Measurements from ENCODE around the gene CSPG5.

The CSPG5 gene

DNA sequence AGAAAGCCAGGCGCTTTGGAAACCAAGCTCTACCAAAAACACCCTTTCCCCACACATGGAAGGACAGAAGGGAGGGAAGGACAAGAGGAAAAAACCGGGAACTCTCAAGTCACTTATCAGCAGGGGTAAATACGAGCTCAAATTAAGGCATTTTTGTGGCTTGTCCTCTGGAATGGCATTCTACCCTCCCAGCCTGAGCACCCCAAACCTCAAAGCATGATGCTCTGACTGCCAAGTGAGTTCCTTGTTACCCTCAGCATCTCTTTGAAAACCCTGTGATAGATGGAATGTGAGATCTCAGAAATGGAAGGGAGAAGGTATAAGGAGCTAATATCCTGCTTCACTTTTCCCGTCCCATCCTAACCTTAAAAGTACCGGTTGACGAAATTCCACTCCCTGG, 8.1 kb upstream of the CSPG5 start:
- DNase-seq: no peak

DNA sequence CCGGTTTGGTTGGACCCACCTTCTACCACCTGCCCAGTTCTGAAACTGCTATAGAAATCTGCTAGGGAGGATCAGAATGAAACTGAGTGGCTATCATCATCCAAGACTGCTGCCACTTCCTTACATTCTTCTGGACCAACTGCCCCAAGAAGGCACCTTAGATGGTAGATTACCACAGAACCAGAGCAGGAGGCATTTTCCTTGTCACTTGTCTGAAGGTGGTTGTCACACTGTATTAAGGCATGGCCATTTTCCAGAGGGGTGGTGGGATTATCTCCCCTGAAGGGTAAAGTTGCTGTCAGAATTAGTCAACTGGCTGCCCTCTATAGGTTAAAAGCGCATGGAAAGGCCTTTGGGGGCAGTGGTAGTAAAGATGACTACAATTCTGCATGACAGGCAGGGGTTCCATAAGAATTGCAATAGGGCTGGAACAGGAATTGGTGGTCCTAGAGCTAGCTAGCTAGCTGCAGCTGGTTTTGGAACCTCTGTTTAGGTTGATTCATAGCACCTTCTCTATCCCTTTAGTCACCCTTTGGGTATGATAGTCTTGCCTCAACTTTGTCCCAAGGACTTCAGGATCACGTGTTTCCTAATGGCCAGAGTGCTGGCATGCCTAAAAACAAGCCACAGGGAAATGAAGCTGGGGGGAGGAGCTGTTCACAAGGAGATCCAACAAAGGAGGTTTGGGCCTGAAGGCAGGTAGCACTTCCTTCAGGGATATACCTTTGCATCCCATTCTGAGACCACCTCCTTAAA, 4.8 kb upstream of the CSPG5 start:
- DNase-seq: no peak

DNA sequence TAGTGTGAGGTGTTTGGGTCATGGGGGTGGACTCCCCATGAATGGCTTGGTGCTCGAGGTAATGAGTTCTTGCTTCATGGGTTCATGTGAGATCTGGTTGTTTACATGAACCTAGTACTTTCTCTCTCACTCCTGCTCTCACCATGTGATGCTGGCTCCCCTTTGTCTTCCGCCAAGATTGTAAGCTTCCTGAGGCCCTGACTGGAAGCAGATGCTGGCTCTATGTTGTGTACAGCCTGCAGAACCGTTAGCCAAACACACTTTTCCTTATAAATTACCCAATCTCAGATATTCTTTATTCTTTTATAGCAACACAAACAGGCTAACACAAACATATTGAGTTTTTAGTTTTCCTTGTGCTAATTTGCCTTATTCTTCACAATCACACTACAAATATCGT, 3.2 kb upstream of the CSPG5 start:
- no peak for DNase-seq

DNA sequence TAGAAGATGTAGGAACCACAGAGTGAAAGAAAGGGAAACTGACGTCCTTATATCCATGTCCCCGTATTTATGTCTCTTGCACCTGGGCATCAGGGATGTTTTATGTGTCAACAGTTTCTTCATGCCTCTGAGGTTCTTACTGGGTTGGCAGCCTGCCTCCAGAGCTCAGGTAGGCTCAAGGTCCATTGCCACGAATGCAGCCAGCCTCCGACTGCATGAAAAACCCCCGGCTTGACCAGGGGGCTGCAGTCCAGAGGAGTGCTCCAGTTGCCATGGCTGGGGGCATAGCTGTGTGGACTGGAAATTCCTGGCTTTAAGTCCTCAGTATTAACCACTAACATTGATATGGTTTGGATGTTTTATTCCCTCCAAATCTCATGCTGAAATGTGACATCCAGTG, 2.8 kb upstream of the CSPG5 start:
- DNase-seq: no peak

DNA sequence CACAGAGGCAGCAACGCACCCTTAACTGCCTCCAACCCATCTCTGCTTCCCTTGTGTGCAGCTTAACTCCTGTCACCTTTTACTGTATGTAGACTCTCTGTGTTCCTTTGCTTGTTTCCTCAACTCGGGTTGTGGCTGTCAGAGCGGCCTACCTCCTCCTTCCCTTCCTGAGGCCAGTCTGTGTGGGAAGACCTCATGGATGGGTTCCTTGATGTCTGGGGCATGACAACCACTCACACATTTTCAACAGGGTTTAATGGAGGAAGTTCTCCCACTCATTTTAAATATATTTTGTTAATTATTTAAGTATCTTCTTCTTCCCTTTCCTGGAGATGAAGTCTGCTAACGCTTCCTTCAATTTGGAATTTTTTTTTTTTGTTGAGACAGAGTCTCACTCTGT, 1.8 kb upstream of the CSPG5 start:
- no peak for DNase-seq

DNA sequence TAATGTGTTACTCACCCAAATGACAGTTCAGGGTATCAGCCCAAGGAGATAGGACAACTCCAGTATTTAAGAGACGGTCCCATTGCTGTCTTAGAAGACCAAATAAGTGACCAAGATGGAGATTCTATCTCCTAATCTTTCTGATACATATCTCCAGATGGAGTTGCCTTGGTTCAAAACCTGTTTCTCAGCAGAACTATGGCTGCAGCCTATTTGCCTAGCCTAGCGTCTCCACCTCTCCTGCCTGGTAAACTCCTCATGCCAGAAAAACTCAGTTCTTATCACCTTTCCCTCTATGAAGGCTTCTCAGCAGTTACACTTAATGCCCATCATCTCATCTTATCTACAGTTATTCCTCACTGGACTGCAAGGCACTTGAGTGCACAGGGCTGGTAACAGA, 1.2 kb upstream of the CSPG5 start:
- no peak for DNase-seq

DNA sequence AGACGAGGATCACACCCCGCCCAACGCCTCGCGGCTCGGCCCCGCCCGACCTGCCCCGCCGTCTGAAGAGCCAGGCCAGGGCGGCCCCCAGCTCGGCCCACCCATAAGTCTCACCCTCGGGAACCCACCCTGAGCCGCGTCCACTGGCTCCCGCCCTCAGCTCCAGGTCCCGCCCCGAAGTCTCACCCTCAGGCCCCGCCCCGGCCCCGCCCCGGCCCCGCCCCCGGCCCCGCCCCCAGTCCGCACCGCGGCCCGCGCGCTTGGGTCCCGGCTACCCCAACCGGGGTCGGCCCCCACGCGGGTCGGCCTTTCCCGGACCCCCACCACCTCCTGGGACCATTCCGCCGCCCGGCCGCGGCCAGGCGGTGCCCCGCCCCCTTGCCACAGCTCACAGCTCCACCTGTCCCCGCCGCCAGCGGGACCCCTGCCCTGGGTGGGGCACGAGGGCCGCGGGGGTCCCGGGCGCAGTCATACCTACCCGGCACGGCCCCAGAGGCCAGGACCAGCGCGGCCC, 489 bp downstream of the CSPG5 start:
- peak; percentile 11 for DNase-seq

DNA sequence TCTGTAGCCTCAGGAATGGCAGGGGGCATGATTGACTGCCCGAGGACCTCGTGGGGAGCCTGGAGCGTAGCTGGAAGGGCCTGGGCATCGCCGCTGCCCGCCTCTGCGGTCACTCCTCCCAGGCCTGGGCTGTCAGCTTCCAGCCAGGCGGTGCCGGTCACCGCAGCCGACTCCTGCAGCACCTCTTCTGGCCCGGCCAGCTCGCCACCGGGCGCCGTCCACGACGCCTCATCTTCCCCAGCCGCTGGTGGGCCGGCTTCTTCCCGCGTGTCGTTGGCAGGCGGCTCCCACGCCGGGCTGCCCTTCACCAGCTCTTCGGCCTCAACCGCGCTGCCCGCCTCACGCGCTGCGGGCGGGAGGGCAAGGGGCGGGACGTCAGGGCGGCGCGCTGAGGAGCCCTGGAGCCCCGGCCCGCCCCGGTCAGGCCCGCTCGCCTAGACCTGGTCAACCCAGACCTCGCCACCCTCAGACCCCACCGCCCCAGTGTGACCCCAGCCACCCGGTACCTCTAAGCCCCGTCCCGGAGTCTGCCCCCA, 1.0 kb downstream of the CSPG5 start:
- no peak for DNase-seq

DNA sequence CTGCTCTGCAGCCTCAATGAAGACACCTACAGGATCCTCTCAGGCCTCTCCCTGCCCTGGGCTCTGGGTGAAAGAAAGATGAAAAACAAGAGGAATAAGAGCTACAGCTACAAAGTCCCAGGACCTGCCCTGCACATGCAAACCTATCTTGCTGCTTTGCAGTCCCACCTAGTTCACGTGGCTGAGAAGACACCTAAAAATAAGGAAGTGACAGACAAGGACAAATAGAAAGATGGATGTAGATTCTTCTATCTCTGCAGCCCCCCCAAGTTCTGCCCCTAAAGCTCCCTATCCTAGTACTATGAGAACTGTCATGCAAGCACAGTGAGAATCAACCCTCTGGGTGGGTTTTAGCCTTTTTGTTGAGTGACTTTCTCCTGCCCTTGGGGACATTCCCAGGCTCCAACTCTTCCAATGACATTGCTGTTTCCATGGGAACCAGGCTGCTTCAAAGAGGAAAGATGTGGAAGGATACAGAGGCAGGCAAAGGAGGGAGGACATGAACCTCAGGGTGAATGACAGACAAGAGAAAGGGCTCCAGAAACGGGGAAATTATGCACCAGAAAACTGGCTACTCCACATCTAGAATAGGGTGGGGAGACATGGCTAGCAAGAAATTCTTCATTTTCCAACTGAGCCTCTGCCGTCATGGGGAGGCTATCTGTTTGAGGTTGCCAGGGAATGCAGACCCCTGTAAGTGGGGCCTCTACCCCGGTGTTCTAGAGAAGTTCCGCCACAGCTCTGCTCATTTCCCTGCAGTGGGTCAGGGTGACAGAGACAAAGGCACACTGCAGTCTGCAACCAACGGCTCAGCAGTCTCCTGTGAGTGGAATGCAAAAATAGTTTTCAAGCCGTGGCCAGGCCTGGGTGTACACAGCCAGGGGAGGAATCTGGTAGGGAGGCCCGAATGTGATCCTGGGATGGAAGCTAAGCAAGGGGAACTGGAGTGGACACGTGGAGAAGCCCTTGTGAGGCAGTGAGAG, 5.2 kb downstream of the CSPG5 start:
- no peak for DNase-seq

DNA sequence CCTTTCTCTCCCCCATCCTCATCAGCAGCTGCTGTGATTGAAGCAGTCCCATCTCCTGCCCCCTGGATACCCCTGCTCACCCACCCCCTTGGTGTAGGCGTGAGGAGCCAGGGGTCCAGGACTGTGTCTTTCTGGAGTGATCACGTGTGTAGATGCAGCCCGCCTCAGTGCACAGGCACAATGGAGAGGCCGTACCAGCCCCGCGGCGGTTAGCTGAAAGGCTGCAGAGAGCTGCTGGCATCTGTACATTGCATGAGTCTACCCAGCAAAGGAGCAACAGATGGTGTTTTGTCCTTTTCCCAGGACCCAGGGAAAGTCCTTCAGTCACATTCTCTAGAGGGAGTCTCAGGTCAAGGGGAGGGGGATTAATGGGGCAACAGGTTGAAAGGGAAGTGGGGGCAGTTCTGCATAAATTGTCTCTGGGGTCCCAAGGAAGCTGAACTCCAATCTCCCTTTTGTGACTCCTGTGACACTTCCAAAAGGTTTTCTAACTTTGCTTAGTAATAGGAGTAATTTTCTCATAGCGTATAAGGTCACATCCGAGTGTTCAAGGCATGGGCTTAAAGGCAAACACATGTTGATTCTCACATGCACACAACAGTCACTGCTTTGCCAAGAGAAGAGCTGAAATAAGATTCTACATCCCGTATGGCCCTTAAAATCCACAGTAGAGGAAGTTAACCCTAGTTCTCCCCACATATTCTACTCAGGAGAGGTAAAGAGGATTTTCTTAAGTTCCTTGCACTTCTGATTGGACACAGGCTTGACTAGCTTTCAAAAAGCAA, 7.1 kb downstream of the CSPG5 start:
- peak; percentile 41 for DNase-seq

DNA sequence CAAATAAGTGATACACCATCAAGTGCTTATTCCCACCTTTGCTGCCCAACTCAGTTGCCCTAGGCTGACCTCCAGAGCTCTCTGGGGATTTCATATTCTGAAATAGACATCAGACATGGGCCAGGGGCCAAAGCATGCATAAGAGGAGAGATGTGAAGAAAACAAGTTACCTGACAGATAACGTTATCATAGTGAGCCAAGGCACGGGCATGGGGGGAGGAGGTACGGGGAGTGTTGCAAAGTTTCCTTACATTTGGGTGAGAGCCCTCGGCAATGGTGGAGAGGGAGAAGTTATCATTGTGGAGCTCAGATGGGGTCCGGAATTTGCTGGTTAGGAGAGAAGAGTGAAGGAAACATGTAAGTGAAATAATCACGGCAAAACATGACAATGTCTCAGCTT, 9.8 kb downstream of the CSPG5 start:
- DNase-seq: no peak

DNA sequence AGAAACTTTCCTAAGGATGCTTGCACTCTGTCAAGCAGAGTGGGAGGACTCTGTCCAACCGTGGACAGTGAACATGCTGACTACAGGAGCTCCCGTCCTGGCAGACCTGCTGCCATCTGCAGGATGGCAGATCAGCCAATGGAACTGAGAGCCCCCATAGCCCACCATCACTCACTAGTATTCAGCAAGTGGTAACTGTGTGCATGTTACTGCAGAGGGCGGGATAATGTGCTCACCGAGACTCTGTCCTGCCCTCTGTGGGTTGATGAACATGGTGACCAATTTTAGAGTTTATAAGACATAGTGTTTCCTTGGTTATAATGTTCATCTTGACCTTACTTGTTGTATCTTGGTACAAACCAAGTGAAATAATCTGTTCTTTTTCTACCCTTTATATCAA, 11.5 kb downstream of the CSPG5 start:
- no peak for DNase-seq

DNA sequence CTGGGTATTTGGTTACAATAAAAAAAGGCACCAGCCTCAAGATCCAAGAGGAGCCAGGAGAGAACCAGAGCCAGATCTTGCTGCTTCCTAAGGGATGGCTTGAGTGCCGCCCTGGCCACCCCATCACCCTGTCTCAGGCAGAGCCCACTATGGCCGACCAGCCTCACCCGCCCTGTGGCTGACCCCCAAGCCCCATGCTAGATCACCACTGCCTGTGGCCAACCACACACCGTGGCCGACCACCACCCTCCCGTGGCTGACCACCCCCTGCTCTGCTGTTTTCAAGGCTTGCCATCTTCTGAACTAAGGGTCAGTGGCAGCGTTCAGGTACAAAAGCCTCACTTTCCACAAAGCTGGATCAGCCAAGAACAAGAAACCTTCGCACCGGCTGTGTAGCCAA, 12.0 kb downstream of the CSPG5 start:
- DNase-seq: no peak

DNA sequence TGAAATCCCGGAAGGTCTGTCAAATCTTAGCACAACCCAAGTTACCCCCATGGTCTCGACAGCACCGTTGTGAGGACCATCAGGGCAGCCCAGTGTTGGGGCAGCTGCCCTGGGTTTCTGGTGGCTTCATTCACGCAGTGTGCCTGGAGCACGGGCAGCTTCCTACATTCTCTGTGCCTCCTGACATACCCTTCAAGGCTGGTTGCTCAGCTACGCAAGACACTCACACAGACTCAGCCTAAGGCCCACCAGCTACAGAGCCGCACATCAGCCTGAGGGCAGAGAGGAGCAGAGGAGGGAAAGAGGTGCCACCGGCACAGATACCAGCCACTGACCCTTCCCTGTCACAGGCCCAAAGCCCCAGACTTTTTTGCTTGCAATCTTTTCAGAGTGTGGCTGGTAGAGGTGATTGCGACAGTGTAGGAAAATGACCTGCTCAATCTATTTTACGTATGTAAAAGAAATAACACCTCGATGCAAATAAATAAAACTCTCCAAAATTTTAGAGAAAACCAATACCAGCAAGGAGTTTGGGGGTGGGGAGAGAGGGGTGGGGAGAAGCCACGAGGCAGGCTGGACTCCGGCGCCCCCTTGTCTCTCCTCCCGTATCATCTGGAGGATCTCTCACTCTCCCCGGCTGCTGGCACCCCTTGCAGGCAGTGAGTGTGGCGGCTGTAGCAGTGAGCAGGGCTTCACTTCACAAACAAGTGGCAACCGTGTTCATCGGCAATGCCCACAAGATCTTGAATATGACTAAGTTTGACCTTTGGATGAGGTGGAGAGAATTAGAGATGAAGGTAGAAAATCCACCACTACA, 12.7 kb downstream of the CSPG5 start:
- DNase-seq: no peak

DNA sequence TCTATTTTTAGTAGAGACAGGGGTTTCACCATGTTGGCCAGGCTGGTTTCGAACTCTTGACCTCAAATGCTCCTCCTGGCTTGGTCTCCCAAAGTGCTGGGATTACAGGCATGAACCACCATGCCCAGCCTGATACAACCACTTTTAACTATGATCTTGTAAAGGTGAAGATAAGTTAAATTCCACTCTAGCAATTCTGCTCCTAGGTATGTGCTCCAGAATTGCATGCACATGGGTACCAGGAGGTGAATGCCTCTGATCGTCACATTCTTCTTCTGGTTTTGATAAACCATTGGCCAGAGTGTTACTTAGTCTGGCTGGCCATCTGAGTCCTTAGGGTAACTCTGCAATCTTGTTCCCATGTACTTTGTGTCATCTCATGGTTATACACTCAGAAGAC, 22.3 kb downstream of the CSPG5 start:
- no peak for DNase-seq

DNA sequence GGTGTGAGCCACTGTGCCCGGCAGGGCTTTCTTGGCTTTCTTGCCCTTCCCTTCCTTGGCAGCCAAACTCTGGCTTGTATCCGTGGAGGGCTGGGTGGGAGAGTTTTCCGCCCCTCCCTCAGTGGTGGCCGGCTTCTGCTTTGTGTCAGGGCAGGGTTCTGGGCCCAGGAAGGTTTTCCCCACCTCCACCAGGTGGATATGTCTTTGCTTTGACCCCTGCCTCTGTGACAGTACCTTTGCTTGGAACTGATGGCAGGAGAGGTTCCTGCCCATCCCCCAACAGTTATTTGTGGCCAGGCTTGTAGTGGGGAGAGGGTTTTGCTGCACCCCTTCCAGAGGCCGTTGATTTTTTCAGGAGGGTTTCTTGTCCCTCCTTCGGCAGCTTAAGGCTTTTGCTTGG, 24.3 kb downstream of the CSPG5 start:
- DNase-seq: no peak

DNA sequence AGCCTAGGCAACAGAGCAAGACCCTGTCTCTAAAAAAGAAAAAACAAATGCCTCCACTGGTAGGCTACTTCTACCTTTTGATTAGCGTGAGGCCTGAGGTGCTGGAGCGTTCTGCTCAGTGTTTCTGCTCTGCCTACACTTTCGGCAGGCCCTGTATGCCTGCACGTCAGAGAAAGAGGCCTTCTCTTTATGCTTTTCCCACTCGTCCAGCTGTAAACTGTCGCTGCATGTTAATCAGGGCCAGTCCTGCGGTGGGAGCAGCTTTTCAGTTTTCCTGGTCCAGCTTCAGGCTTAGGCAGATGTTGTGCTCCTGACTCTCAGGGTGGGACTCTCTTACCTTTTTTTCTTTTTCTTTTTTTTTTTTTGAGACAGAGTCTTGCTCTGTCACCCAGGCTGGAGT, 25.3 kb downstream of the CSPG5 start:
- DNase-seq: no peak

DNA sequence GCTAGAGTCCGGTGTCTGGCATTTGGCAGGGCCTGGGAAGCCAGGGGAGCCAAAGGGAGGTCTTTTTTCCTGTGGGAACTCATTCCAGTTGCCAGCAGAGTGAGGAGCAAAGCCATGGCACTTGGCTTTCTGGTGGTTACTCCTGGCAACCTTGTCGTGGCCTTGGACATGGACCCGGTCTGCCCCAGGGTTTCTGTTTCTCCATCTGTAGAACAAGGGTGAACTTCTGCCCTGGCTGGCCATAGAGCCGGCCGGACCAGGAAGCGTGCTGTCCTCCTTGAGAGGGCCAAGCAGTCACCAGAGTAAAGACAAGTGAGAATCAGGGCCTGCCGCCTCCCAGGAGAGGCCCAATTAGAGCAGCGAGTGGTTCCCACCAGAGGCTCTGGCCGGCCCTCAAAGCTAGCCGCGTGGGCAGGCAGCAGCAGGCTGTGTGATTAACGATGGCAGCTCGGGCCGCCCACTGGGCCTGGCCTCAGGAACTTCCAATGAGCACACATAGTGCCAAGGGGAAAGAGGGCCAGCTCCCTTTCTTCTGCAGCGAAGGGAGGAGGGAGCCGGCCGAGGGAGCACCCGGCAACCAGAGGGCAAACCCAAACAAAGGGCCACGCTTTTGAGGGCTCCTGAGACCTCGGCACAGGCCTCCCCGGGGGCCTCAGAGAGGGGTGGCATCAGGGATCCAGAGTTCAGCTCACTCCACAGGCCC, 36.0 kb downstream of the CSPG5 start:
- DNase-seq: no peak

DNA sequence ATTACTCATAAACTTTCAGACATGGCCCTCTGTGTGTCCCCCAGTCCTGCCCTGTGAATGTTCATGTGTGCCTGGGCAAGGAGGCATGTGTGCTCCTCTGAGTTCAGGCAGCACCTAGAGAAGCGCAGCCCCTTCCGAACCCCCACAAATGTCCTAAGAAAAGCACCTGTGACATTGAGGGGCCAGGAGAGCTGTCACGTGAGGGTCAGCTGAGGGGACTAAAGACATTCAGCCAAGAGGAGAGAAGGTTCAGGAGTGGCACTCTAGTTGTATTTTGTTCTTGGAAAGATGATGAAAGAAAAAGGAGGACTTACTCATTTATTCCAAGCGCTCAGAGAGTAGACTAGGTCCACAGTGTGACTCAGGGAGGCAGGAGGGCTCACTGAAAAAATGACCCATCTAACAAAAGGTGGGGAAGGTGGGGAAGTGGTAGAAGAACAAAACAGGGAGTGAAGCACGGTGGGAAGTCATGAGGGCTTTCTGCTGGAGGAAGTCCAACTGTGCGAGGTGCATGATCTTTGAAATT, 37.0 kb downstream of the CSPG5 start:
- DNase-seq: no peak

DNA sequence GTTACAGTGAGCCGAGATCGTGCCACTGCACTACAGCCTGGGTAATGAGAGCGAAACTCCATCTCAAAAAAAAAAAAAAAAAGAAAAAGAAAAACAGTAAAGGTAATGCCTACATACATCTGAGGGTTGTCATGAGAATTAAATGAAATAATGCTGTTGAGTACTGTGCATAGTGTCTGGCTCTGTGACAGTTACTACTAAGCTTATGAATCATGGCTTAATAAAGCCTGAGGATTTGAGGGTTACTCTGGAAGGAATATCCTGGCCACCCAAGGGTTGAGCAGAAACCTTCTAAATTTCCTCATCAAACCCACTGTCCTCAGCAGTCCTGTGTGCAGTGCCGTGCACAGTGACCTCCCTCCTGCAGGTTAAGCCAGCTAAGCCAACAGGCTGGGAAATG, 38.4 kb downstream of the CSPG5 start:
- no peak for DNase-seq

DNA sequence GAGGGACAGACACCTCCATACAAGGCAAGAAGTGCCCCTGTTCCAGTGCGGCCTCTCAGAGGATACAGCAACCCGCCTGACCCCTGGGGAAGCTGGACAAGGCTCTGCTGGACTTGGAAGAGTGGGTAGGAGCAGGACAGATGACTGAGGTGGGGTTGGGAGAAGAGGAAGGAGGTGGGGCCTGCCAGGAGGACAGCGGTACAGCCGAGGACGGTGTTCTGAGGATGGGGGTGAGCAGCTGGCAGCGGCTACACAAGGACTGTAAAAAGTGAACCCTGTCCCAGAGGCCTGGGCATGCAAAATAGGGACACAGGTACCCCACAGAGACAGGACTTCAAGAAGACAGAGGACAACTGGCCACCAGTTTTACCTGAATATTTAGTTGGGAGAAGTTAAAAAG, 41.7 kb downstream of the CSPG5 start:
- DNase-seq: no peak
